HTERT RPE-1 (cell line): ENCODE results near the gene ZIM2.

ENCODE experiments used
- in situ Hi-C: fragments of 300-500 bp; cut with MboI; formaldehyde crosslinking; loops from 4 replicates; pipeline ENCODE4 v1.14.3; 2020; ENCODE audit warnings: low sequenced_read_pairs

ZIM2 gene

GRCh38 chr19:56811480-56811879 lies 29.0 kb downstream of the ZIM2 start:
- in situ Hi-C loops: no loop called here

GRCh38 chr19:56810260-56810659 lies 30.3 kb downstream of the ZIM2 start:
- in situ Hi-C loops: no loop called here

DNA sequence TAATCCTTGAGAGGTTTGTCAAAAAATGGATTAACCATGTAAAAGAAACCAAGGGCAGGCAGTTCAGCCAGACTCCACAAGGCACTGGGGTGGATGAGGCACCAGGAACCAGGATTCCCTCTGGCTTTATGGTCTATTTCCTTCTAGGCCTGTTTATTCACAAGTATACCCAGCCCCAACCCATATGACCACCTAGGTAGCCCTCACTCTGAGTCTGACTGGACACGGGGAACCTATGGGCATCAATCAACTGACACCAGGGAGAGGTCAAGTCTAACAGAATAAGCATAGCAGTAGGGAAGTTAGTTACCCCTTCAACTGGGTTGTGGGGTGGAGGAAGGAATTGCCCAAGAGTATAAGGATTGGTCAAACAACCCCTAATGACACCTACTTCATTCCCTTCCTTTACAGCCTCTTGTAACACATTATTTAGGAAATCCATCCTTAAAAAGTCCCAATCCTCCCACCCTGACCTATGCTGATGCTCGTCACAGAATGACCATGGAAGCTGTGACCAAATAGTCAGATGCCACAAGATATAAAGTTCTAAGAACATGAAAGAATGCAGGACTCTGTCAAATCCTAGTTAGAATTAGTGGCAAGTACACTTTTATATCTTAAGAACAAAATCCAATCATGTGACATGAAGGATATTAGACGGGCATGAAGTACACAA lies 31.7 kb downstream of the ZIM2 start:
- in situ Hi-C loops: no loop called here

DNA sequence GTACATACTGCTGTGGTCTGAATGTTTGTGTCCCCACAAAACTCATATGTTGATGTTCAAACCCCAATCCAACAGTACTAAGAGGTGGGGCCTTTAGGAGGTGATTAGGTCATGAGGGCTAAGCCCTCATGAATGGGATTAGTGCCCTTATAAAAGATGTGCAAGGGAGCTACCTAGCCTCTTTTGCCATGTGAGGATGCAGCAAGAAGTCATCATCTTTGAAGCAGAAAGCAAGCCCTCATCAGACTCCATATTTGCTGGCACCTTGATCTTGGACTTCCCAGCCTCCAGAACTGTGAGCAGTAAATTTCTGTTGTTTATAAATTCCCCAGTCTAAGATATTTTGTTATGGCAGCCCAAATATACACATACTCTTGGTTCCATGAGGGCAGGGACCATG lies 33.9 kb downstream of the ZIM2 start:
- in situ Hi-C loops: no loop called here

DNA sequence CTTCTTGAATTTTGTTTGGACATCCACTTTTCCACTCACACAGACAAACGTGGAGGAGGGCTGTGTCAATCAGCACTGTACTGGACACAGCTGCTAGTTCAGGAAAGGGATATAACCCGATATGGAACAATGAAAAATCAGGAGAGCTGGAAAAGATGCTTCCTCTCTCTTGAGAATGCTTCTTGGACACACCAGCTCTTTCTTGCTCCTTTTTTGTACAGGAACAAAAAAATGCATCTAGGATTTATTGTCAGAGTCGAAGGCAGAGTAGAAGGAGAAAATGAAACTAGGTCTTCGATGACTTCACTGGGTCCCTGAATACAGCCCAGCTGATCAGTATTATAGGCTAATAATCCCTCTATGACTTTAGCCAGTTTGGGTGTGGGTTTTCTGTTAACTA lies 62.2 kb downstream of the ZIM2 start:
- in situ Hi-C loops: no loop called here

DNA sequence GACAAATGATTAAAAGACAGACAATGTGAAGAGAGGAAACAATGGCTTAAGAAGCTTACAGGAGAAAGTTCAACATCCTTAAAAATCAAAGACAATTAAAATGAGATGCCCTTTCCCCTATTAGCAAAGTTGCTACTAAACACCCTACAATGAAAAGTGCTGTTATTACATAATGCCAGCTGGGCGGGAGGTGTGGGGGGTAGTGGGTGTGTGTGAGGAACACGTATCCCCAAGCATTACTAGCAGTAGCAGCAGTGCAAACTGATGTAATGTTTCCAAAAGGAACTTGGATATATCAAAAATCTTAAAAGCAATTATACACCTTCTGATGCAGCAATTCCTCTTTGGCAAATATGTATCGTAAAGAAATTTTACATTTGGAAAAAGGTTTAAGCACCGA lies 70.9 kb downstream of the ZIM2 start:
- in situ Hi-C loops: no loop called here

GRCh38 chr19:56765137-56765536 lies 75.4 kb downstream of the ZIM2 start:
- in situ Hi-C loops: no loop called here

GRCh38 chr19:56764196-56764695 lies 76.3 kb downstream of the ZIM2 start:
- in situ Hi-C loops: no loop called here

DNA sequence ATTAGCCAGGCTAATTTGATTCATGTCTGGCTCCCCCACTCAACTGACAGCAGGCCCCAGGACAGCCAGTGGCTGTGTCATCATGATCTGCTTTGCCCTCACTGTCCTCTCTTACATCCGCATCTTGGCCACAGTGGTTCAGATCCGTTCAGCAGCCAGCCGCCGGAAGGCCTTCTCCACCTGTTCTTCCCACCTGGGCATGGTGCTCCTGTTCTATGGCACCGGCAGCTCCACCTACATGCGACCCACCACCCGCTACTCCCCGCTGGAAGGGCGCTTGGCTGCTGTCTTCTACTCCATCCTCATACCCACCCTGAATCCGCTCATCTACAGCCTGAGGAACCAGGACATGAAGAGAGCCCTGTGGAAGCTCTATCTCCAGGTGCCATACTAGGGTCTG lies 79.7 kb downstream of the ZIM2 start:
- in situ Hi-C loops: no loop called here

- in situ Hi-C loops: no loop called here
These were observed 81.0 kb downstream of the ZIM2 start for GRCh38 chr19:56759531-56759930.

GRCh38 chr19:56751078-56751489 lies 89.4 kb downstream of the ZIM2 start:
- in situ Hi-C loops: no loop called here

DNA sequence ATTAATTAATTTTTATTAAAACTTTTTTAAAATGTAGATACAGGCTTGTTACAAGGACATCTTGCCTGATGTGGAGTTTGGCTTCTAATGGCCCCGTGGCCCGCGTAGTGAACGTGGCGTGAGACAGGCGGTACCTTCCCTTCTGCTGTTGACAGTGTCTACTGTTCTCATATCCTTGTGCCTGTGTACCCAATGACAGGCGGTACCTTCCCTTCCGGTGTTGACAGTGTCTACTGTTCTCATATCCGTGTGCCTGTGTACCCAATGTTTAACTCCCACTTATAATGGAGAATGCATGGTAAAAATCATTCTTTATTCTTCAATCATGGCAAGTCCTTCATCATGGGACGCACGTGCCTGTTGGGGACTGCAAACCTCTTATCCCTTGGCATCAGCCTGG lies 89.9 kb downstream of the ZIM2 start:
- in situ Hi-C loops: no loop called here

DNA sequence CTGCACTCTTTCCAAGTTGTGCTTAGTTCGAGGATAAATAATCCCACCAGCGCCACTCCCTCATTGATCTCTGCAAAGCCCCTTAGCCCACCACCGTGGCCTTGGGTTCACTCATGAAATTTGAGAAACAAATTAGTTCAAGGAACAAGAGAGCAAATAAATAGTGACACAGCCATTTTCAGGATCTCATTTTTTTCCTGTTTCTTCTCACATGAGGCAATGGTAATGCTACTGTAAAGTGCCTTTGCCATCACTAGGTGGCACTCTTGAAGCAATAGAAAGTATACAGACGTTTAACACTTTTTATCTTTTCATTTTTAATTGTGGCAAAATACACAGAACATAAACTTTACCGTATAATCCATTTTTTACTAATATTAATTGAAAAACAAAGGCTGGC lies 92.1 kb downstream of the ZIM2 start:
- in situ Hi-C loops: no loop called here

GRCh38 chr19:56746367-56746766 lies 94.2 kb downstream of the ZIM2 start:
- in situ Hi-C loops: no loop called here

GRCh38 chr19:56740501-56740900 lies 100.0 kb downstream of the ZIM2 start:
- in situ Hi-C loops: no loop called here

GRCh38 chr19:56736571-56736970 lies 104.0 kb downstream of the ZIM2 start:
- in situ Hi-C loops: no loop called here

DNA sequence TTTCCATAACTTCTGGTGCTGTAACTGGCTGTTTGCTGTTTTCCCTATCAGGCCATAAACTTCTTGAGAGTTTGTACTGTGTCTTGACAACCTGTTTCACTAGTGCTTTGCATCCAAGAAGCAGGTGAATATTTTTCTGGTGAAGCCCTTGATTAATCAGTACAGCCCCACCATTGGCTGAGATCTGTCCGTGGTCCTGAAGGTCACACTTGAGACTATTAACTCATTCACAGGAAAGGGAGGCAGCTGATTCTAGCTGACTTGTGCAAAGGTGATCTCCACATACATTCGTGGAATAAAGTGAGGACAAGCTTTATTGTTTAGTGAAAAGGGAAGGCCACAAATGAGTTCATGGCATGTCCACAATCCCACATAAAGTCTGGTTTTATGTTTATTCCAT lies 107.5 kb downstream of the ZIM2 start:
- in situ Hi-C loops: no loop called here

- in situ Hi-C loops: no loop called here
These were observed 112.8 kb downstream of the ZIM2 start for GRCh38 chr19:56727677-56728076.

DNA sequence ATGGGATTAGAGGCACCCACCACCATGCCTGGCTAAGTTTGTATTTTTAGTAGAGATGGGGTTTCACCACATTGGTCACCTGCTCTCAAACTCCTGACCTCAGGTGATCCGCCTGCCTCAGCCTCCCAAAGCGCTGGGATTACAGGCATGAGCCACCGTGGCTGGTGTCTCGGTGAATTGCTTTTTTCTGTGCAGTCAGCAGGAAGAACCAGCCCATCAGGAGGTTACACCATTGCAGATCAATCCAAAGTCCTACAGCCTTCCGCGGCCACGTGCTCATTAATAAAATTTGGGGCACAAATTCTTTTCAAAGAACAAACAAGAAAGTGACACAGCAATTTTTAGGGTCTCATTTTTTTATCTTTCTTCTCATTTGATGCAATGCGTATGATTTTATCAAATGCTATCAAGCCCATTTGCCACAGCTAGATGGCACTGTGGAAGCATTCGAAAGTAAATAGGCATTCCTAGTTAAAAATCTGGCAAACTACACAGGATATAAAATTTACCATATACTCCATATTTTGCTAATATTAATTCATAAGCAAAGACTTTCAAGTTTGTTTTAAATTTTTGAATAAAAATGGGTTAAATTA lies 114.6 kb downstream of the ZIM2 start:
- in situ Hi-C loops: no loop called here
